GM21576 (cell line): ENCODE measurements around the gene ZBTB20.
"Not testable (repeated sequence)": the region's sequence is repeated elsewhere in the genome, so short reads cannot be mapped to it uniquely, and the experiment has no call there.

ENCODE experiments used
- ATAC-seq: cut with Tn5 transposase; IDR thresholded peaks from one replicate; pipeline ENCODE4 v1.9.1; 2021; ENCODE audit warnings: mild to moderate bottlenecking, moderate library complexity; ENCODE audit not compliant: unreplicated experiment

ZBTB20 gene

DNA sequence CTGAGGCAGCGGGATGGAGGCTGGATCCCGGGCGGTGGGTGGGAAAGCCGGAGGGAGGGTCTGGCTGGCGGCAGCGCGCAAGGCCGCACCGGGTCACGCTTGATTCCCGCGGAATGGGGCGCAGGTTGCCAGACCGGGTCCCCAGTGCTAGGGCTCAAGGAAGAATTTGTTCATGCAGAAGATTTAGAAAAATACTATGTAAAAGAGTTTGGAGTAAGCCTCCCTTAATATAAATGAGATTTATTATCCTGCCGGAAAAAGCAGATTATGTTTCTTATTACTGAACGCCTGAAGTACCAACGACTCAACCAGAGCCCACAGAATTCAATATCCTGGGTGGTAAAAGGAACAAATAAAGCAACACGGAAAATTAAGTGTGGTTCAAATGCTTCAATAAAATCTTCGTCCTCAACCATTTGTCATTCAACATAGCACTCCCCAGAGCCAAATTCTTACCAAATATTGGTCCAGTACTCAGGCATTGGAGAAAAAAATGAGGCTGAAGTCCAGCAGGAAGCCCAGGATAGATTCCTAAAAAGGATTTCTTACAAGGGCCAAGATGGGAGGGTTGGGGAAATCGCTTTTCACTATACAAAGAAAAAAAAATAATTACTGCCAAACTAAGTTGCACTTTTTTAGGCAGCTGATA is 1.2 kb upstream of the ZBTB20 start:
- ATAC-seq, result peak; percentile 2

DNA sequence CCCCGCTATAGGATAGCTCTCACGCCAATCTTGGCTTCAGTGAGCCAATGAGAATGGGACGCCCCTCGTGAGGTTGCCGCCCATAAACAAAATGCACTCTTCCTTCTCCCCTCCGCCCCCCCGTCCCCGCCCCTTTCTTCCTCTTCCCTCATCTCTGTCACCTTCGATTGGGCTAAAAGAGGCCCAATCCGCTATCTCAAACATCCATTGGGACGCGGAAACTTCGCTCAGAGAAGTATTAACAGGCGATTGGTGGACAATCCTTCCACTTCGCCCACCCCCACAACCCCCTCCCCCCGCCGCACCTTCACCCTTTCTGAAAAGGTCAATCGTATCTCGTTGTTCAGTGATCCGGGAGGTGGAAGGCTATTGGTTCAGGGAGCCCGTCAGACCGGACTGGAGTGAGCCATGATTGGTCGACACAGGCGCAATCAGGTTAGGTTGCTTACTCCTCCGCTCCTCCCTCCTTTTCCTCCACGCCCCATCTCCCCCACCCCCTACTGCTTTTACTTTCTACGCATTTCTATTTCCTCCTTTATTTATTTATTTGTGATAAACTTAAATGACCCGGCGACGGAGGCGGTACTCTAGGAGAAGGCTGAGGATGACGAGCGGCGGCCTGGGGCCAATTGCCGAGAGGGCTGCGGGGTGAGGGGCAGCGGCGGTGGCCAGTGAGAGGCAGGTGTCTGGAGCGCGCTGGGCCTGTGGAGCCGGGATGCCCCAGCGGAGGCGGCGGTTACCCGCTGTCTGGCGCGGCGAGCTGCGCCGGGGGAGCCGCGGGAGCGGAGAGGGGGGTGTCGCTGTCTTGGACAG is 447 bp upstream of the ZBTB20 start:
- ATAC-seq, result peak; percentile 77

DNA sequence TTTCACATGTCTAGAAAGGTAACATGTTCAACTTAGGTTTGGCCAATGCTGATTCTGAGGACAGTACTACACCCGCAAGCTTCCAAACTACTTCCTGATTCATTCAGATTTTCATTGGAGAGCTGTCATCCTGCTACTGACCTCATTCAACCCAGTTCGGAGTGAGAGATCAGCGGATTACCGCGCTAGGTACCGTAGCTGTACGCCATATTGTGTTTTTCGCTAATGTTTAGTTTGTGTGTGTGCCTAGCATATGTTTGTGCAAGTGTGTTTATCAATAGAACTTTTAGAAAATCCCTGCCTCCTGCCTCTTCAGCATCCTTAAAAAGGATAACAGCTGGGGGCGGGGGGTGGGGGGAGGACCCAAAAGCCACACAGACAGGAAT is 1.1 kb downstream of the ZBTB20 start:
- ATAC-seq, result no peak

DNA sequence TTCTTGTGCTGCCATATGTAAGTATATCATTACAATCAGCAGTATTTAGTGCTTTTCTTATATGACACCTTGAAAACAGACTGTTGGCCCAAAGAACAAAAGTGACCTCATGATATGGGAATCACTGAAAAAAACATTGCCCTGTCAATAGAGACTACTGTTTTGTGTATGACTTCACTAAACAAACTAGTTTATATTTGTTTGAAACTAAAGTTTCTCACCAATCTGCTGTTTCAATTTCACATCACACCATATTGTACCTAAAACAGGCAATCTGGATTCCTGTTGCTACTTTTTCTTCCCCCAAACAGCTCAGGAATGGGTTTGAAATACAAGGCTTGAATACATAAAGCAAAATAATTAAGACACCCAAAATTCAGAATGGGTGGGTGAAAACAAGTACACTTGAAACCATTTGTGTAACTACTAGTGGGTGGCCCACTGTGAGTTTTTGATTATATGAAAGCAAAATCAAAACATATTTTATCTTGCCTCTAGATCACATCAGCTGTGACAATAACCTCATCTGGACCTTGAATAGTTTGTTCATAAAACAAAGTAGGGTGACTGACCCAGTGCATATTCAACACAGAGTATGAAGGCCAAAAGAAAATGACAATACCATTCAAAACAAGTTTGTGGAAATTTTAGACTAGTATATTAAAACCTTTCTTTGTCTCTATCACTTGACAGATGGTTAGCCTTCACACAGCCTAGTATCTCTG is 5.9 kb downstream of the ZBTB20 start:
- peak; percentile 65 for ATAC-seq

DNA sequence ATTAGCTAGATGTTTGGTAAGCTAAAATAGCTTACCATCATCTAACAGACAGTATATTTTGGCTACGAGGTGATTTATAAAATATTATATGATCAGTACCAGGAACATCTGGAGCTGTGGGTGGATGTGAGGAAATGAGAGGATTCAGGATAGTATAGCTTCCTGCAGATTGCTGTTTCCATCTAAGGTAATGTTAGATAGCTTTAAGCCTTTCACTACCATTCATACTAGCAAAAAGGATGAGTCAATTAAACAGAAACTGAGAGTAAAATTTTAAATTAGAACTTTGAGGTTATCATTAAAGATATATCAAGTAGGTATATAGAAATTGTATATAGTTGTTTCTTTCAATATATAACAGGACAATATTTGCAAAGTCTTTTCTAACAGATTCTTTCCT is 8.0 kb downstream of the ZBTB20 start:
- no peak for ATAC-seq

DNA sequence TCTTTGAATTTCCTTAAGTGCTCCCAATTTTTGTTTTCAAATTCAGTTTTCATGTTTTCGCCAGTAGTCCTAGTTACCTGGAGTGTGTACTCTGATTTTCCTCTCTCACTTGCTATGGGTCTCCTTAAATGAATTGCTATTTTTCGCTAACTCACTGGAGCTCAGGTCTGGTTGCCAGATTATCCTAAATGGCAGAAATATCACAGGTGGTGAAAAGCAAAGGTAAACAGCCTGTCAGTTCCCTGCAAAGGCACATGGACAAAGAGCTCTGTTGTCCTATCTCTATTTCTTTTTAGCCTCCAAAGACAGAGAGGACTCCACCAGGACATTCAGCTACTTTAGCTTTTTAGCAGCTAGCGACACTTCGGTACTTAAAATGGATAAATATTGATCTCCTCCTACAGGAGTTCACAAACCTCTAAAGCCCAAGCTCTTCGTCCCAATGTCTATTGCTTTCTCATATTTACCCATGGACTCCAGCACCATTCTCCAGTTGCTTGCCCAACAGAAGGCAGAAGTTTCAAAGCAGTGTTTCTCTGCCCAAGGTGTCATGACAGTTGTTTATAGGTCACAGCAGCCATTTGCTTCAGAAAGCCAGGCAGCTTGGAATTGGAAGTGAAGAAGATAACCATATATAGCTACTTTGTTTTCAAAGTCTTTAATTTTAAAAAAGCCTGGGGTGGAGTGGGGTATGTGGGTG is 12.3 kb downstream of the ZBTB20 start:
- ATAC-seq, result no peak

DNA sequence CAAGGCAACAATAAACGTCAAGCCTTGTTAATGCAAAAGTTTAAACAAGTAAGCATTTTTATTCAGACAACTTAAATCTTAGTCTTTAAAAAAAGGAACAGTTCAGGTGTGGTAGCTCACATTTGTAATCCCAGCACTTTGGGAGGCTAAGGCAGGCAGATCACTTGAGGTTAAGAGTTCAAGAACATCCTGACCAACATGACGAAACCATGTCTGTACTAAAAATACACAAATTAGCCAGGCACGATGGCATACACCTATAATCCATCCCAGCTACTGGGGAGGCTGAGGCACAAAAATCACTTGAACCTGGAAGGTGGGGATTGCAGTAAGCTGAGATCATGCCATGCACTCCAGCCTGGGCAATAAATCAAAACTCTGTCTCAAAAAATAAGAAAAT is 19.9 kb downstream of the ZBTB20 start:
- ATAC-seq, result no peak

DNA sequence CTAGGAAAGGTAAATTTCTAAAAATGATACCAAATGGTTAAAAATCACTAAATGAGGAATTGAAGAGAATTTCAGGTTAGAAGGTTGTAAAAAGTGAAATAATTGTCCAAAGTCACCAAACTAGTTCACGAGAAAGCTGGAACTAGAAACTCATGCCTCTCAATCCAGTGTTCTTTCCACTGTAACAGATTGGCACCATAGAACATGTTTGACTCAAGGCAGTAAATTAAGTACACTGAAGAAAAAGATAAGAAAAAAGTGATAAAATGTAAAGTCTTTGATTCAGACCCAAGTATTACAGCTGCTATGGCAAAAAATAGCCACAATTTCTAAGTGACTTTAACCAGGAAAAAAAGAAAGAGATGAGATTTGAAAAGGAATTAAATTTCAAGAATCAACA is 26.5 kb downstream of the ZBTB20 start:
- no peak for ATAC-seq

DNA sequence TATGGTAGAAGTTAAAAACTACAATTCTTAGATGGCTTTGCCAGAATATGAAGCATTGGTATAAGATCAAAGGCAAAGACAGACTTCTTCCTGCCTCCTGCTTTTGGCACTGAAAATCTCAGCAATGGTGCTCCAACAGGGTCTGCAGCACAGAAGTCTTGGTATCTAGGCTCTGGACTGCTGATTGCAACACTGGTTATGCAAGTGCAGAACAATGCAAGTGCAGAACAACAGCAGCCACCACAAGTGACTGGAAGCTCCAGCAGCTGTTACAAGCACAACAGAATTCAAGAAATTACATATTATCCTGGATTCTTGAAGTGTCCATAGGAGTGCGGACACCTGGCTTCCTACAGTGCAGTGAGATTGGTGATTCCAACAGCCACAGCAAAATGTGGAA is 33.7 kb downstream of the ZBTB20 start:
- ATAC-seq, result no peak

DNA sequence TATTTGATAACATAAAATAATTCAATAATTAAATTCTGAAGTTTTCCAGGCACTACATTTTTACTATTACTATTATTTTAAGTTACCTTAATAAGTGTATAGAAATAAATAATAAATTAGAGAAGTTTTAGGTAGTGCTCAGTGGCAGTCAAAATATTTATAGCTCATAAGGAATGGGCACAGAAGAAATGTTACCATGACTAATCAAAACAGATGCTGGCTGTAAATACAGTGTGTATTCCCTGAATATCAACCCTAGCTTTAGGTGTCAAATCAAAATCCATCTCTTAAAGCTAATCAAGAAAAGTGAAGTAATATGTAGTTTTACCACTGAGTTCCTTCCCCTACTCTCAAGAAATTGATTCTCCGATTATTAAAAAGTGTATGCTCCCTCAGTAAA is 35.5 kb downstream of the ZBTB20 start:
- no peak for ATAC-seq

DNA sequence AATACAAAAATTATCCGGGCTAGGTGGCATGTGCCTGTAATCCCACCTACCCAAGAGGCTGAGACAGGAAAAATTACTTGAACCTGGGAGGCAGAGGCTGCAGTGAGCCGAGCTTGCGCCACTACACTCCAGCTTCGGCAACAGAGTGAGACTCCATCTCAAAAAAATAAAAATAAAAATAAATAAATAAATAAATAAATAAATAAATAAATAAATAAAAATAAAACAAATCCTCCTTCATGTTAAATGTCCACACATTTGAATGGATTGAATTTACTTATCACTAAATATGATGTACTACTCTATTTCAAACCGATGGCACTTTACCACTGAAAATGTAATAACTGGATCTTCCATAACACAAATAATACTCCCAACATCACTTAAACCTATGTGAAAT is 36.3 kb downstream of the ZBTB20 start:
- no peak for ATAC-seq

DNA sequence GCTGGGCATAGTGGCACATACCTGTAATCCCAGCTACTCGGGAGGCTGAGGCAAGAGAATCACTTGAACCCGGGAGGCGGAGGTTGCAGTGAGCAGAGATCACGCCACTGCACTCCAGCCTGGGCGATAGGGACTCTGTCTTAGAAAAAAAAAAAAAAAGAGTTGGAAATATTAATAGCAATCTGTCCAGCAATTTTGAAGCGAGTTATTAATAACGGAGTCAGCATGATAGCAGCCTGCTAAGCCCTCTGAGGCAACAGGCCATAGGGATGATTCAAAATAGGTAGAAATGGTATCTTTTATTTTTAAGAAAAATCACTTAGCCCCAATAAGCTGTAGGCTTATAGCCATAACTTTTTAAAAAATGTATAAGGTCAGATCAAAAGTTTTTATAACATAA is 37.0 kb downstream of the ZBTB20 start:
- not testable (repeated sequence) for ATAC-seq

DNA sequence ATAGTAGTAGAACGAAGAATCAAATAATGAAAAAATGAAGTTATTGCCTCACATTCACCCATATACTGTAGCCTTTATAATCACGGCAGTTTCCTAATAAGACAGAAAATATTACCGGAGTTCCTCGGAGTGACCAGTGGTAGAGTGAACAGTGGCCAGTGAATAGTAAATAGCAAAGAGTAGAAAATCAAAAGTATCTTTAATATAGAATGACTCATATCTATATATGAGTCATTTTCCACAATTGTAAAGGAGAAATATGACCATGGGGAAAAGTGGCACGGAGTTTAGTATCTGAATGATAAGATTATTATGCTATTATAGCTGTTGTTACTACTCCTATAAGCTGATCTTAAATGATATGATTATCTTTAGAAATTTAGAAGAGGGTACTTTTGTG is 38.5 kb downstream of the ZBTB20 start:
- no peak for ATAC-seq

DNA sequence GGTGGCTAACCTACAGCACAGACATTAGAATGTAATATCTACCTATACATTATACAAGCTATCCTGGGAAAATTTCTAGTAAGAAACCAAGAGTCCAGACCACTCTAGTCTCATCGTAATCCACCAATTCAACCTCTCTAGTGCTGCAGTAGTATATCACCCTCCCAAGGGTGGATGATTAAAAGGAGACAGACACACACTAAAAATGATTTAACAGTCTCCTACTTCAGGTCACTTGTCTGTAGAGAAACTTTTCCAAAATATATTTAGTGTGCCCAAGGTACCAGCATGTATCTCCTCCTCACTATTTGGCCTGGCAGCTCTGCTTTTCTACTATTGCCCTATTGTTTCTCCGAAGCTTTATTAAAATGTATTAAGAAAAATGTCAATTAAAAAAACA is 45.0 kb downstream of the ZBTB20 start:
- ATAC-seq, result no peak

DNA sequence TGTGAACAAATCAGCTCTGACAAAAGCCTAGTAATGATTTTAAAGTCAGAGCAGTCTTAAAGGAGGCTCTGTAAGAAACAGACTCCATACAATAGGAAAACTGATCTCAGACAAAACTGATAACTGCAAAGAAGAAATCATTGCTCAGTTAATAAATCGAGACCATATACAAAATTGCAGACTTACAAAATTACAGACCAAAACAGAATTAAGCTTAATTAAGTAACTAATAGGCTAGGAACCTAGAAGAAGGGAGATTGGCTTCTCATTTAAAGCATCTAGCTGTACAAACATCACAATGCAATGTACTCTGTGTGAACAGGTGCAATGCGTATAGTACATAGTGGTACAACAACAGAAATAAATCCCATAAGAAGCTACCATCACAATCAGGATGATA is 46.3 kb downstream of the ZBTB20 start:
- no peak for ATAC-seq

DNA sequence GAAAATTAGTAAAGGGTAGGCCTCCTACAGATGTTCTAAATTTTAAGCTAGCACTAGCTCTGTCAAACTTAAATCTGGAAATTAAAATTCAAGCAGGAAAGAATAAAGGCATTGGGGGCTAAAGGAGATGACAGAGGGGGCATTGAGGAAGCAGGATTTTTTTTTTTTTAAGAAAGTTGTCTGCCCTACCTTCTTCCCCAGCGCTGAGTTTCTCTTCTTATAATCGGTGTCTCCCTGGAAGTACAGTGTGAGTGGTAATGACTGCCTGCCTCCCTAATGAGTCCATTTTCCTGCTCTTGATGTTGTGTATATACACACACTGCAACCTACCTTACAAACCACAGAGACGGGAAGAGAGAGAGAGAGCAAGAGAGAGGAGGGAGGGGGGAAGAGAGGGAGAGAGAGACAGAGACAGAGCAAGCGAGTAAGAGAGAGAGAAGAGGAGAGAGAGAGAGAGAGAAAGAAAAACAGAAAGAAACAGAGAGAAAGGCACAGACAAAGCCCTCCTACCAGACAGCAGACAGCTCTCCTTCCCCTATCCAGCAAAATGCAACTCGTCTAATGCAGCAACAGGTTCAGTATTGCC is 47.0 kb downstream of the ZBTB20 start:
- ATAC-seq, result peak; percentile 76

DNA sequence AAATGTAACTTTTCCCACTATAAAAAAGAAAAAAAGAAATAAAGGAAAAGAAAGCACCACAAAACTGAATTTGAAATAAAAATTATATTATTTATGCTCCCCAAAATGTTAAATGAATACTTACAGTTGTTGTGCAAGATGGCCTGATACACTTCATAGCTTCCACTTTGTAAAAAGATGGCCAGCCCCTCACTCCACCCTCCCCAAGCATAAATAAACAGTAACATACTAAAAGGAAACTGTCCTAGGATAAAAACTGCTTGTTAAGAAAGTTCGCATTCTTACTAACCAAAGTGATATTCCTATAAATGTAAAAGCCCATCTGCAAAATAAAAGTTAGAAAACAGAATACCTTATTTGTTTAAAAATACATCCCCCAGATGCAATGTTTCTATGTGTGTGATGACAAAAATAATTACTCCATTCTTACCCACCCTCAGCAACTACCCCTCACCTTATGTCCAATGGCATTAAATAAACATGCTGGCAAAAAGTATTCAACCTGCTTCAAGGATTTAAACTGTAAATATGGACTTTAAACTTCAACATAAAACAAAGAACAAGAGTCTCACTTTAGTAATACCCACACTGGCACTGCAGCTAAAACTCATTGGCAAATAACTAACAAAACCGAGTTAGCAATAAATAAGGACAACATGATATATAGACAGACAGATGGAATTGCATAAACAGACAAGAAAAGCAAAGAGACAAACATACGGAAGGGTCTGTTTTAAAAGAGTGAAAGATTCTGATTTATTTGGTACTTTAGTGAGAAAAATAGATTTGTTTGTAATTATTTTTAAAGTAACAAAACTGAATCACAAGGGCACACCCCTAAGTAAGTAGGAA is 47.7 kb downstream of the ZBTB20 start:
- ATAC-seq, result no peak

DNA sequence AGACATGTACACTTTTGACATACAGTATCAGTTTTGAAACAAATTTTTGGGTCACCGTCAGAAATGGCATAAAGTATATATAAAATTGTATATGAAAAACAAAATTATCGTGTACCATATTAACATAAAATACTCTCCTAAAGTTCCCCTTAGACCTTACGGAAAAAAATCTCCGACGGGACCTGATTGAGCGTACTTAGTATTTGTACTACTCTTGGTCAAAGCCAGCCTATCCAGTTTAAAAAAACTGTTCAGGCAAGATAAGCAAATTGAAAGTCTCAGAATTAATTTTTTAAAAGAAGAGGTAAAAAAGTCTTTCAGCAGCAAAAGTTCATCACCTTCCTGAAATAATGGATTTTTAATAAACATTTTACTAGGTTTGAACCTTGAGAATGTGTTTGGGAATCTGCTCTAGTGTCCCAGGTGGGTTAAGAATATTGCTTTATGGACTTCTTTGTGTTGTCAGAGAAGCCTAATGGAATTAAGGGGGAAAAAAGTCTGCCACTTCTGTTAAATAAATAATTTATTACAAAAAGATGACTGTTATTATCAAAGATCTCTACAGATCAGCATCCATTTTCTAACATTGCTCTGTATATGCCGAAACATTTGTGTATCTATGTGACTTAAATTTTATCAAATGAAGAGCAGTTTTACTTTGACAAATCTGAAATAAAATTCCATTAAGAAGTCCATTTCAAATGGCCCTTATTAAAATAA is 48.6 kb downstream of the ZBTB20 start:
- ATAC-seq, result no peak

DNA sequence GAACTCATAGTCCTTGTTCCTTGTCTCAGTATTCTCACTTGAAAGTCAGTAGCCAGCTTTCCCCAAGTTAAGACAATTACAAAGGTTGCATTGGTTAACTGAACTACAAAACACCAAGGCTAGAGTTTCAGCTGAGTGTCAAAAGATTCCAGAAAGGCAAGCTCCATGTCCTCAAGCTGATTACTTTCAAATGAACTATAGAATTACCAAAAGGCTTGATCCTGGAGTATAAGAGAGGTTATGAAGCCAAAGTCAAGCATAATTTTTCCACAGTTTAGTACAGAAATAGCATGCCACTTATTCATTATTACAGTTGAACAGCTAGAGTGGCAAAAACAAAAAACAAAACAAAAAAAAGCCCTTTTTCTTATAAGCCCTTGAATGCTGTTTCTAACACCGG is 51.9 kb downstream of the ZBTB20 start:
- no peak for ATAC-seq
